ENCODE results near the gene NETO1. TPM values are rescaled to one million over a fixed set of nuclear protein-coding genes. Genes with fewer than 3 reads are reported as not detected.

NETO1 gene
- total and polyA plus RNA-seq, 2 of the 4 experiments (the other 2 are of a cell fraction), result 0.29 to 0.36 TPM

- Histone ChIP-seq H3K14ac (replicated peaks; ENCODE audit: low read depth, low read length) (no peak overlapping the region), H3K27me3 (ENCODE audit: control insufficient read depth, insufficient read depth, low read length) (no peaks in the 10 kb centered on the region), H3K4me2 (ENCODE audit: low read depth, low read length) (no peak overlapping the region), H3K4ac (ENCODE audit: low read depth, low read length) (no peak overlapping the region), H2AFZ (replicated peaks; ENCODE audit: low read length, poor library complexity) (no peak overlapping the region), H3K23ac (ENCODE audit: low read depth, low read length) (no peak overlapping the region), H4K20me1 (ENCODE audit: insufficient read depth, low read length) (no peaks in the 10 kb centered on the region), H2AK9ac (replicated peaks; ENCODE audit: low read depth, low read length, poor library complexity) (no peak overlapping the region), H3K9me3 (ENCODE audit: control insufficient read depth, insufficient read depth, low read length) (no peaks in the 10 kb centered on the region), H3K4me1 (ENCODE audit: control insufficient read depth, insufficient read depth, low read length) (no peaks in the 10 kb centered on the region), H2BK20ac (ENCODE audit: low read depth, low read length) (no peak overlapping the region), H4K8ac (ENCODE audit: low read depth in 2 of 2, low read length in 2 of 2) (no peak overlapping the region), H3K36me3 (ENCODE audit: control insufficient read depth, insufficient read depth, low read length) (no peaks in the 10 kb centered on the region), H4K5ac (ENCODE audit: low read depth, low read length) (no peak overlapping the region), H3K27ac (ENCODE audit: insufficient read depth, low read length) (no peak overlapping the region), H2AK5ac (ENCODE audit: low read depth, low read length) (no peak overlapping the region), H2BK5ac (ENCODE audit: low read depth, low read length, poor library complexity, severe bottlenecking) (no peak overlapping the region), H3K4me3 (ENCODE audit: insufficient read depth, low read depth, low read length) (no peak overlapping the region), H3K56ac (ENCODE audit: extremely low read depth, insufficient read depth, low read length) (no peak overlapping the region), H2BK120ac (ENCODE audit: low read depth, low read length) (no peak overlapping the region), H3K18ac (ENCODE audit: low read depth, low read length) (no peak overlapping the region), H4K91ac (ENCODE audit: insufficient read depth, low read depth, low read length) (no peak overlapping the region), H3K9ac (ENCODE audit: low read depth, low read length) (no peak overlapping the region), H3K79me1 (ENCODE audit: low read depth in 1 of 2, low read length in 2 of 2) (no peaks in the 10 kb centered on the region), H3K9me1 (ENCODE audit: insufficient read depth, low read length) (no peaks in the 10 kb centered on the region), H2BK15ac (ENCODE audit: low read depth, low read length) (no peak overlapping the region)
- dilution Hi-C loops (cut with HindIII; ENCODE audit: low sequenced_read_pairs, unreplicated experiment), result no loop called here
- CTCF ChIA-PET, result interaction anchor here (1.8 kb wide), 1 partner anchor 10 kb away, joined by 4 read pairs; no protein-coding TSS in a partner anchor
- TF ChIP-seq NFE2L2 (IDR thresholded peaks at IDR 0.05; ENCODE audit: low read depth, low read length) (no peak), SMC3 (IDR thresholded peaks at IDR 0.05; ENCODE audit: low read depth, low read length) (no peak)
- TF ChIP-seq, protein P1, sequence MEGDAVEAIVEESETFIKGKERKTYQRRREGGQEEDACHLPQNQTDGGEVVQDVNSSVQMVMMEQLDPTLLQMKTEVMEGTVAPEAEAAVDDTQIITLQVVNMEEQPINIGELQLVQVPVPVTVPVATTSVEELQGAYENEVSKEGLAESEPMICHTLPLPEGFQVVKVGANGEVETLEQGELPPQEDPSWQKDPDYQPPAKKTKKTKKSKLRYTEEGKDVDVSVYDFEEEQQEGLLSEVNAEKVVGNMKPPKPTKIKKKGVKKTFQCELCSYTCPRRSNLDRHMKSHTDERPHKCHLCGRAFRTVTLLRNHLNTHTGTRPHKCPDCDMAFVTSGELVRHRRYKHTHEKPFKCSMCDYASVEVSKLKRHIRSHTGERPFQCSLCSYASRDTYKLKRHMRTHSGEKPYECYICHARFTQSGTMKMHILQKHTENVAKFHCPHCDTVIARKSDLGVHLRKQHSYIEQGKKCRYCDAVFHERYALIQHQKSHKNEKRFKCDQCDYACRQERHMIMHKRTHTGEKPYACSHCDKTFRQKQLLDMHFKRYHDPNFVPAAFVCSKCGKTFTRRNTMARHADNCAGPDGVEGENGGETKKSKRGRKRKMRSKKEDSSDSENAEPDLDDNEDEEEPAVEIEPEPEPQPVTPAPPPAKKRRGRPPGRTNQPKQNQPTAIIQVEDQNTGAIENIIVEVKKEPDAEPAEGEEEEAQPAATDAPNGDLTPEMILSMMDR (conservative IDR thresholded peaks at IDR 0.05; ENCODE audit: low read depth, low read length), result no peak
- TF ChIP-seq, protein P2, sequence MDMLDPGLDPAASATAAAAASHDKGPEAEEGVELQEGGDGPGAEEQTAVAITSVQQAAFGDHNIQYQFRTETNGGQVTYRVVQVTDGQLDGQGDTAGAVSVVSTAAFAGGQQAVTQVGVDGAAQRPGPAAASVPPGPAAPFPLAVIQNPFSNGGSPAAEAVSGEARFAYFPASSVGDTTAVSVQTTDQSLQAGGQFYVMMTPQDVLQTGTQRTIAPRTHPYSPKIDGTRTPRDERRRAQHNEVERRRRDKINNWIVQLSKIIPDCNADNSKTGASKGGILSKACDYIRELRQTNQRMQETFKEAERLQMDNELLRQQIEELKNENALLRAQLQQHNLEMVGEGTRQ (IDR thresholded peaks at IDR 0.05; ENCODE audit: low read depth, low read length), result no peak
- intact Hi-C loops (cut with micrococcal nuclease), result no loop called here
- DNase-seq, result no peak
- in situ Hi-C loops (cut with MboI; ENCODE audit: low sequenced_read_pairs), result loop anchor here (10.0 to 25.0 kb wide), 2 partner anchors 1064 to 1572 kb away; no protein-coding TSS in a partner anchor
- no peak for ATAC-seq (ENCODE audit: low read depth)
- POLR2A ChIA-PET (ENCODE audit: unreplicated experiment), result no interaction called here
- BruUV-seq (replicated peaks), result no TSS peak
Observed at GRCh38 chr18:72772916-72773315, 94.9 kb downstream of the NETO1 start.
